ENCODE results near the gene CDH5.

The CDH5 gene

GRCh38 chr16:66335704-66336329 lies 30.7 kb upstream of the CDH5 start:
- Histone ChIP-seq H3K9me3 (ENCODE audit: control insufficient read depth, insufficient read depth, low read length) (peaks cover 7% of the 10 kb centered on the region; the same call in 1 of the 2 replicates), H3K4me1 (ENCODE audit: insufficient read depth, low read length) (no peaks in the 10 kb centered on the region), H3K36me3 (ENCODE audit: insufficient read depth, low read length) (no peaks in the 10 kb centered on the region), H3K9ac (ENCODE audit: low read depth, low read length) (no peak overlapping the region)

- no peak overlapping the region for H3K9ac ChIP-seq (ENCODE audit: low read depth, low read length)
Measured at GRCh38 chr16:66337463-66338188, 28.9 kb upstream of the CDH5 start.

GRCh38 chr16:66342294-66342900 lies 24.1 kb upstream of the CDH5 start:
- H3K36me3 ChIP-seq (ENCODE audit: insufficient read depth, low read length), result no peaks in the 10 kb centered on the region

More at GRCh38 chr16:66337463-66338188, 28.9 kb upstream of the CDH5 start:
- Histone ChIP-seq H3K9me3 (ENCODE audit: control insufficient read depth, insufficient read depth, low read length) (peaks cover 2% of the 10 kb centered on the region; the same call in 1 of the 2 replicates), H3K4me1 (ENCODE audit: insufficient read depth, low read length) (no peaks in the 10 kb centered on the region), H3K36me3 (ENCODE audit: insufficient read depth, low read length) (no peaks in the 10 kb centered on the region)

GRCh38 chr16:66344533-66345145 lies 21.9 kb upstream of the CDH5 start:
- Histone ChIP-seq H3K36me3 (ENCODE audit: insufficient read depth, low read length) (no peaks in the 10 kb centered on the region), H3K9me3 (ENCODE audit: control insufficient read depth, insufficient read depth, low read length) (no peaks in the 10 kb centered on the region), H3K9ac (ENCODE audit: low read depth, low read length) (no peak overlapping the region), H3K4me1 (ENCODE audit: insufficient read depth, low read length) (no peaks in the 10 kb centered on the region)

More at GRCh38 chr16:66342294-66342900, 24.1 kb upstream of the CDH5 start:
- H3K9ac ChIP-seq (ENCODE audit: low read depth, low read length), result no peak overlapping the region
- H3K9me3 ChIP-seq (ENCODE audit: control insufficient read depth, insufficient read depth, low read length), result peaks cover 2% of the 10 kb centered on the region; the same call in 1 of the 2 replicates
- no peaks in the 10 kb centered on the region for H3K4me1 ChIP-seq (ENCODE audit: insufficient read depth, low read length)

GRCh38 chr16:66346221-66346620 lies 20.3 kb upstream of the CDH5 start:
- Histone ChIP-seq H3K36me3 (ENCODE audit: insufficient read depth, low read length) (no peaks in the 10 kb centered on the region), H3K9ac (ENCODE audit: low read depth, low read length) (no peak overlapping the region), H3K9me3 (ENCODE audit: control insufficient read depth, insufficient read depth, low read length) (no peaks in the 10 kb centered on the region), H3K4me1 (ENCODE audit: insufficient read depth, low read length) (no peaks in the 10 kb centered on the region)

- Histone ChIP-seq H3K9ac (ENCODE audit: low read depth, low read length) (no peak overlapping the region), H3K4me1 (ENCODE audit: insufficient read depth, low read length) (no peaks in the 10 kb centered on the region), H3K36me3 (ENCODE audit: insufficient read depth, low read length) (no peaks in the 10 kb centered on the region), H3K9me3 (ENCODE audit: control insufficient read depth, insufficient read depth, low read length) (no peaks in the 10 kb centered on the region)
Measured at GRCh38 chr16:66352304-66352703, 14.2 kb upstream of the CDH5 start.

- Histone ChIP-seq H3K9me3 (ENCODE audit: control insufficient read depth, insufficient read depth, low read length) (no peaks in the 10 kb centered on the region), H3K4me1 (ENCODE audit: insufficient read depth, low read length) (no peaks in the 10 kb centered on the region), H3K9ac (ENCODE audit: low read depth, low read length) (no peak overlapping the region), H3K36me3 (ENCODE audit: insufficient read depth, low read length) (no peaks in the 10 kb centered on the region)
Measured at GRCh38 chr16:66353055-66353454, 13.4 kb upstream of the CDH5 start.

- Histone ChIP-seq H3K36me3 (ENCODE audit: insufficient read depth, low read length) (no peaks in the 10 kb centered on the region), H3K4me1 (ENCODE audit: insufficient read depth, low read length) (peaks cover 6% of the 10 kb centered on the region), H3K9ac (ENCODE audit: low read depth, low read length) (no peak overlapping the region), H3K9me3 (ENCODE audit: control insufficient read depth, insufficient read depth, low read length) (no peaks in the 10 kb centered on the region)
Measured at GRCh38 chr16:66354034-66354909, 12.2 kb upstream of the CDH5 start.

GRCh38 chr16:66355526-66355925 lies 11.0 kb upstream of the CDH5 start:
- peaks cover 10% of the 10 kb centered on the region for H3K4me1 ChIP-seq (ENCODE audit: insufficient read depth, low read length)
- H3K36me3 ChIP-seq (ENCODE audit: insufficient read depth, low read length), result no peaks in the 10 kb centered on the region
- no peaks in the 10 kb centered on the region for H3K9me3 ChIP-seq (ENCODE audit: control insufficient read depth, insufficient read depth, low read length)
- H3K9ac ChIP-seq (ENCODE audit: low read depth, low read length), result no peak overlapping the region

GRCh38 chr16:66357523-66357928 lies 9.0 kb upstream of the CDH5 start:
- Histone ChIP-seq H3K36me3 (ENCODE audit: insufficient read depth, low read length) (no peaks in the 10 kb centered on the region), H3K4me1 (ENCODE audit: insufficient read depth, low read length) (peaks cover 10% of the 10 kb centered on the region), H3K9ac (ENCODE audit: low read depth, low read length) (no peak overlapping the region), H3K9me3 (ENCODE audit: control insufficient read depth, insufficient read depth, low read length) (no peaks in the 10 kb centered on the region)

GRCh38 chr16:66358231-66358630 lies 8.3 kb upstream of the CDH5 start:
- Histone ChIP-seq H3K9ac (ENCODE audit: low read depth, low read length) (no peak overlapping the region), H3K36me3 (ENCODE audit: insufficient read depth, low read length) (no peaks in the 10 kb centered on the region), H3K4me1 (ENCODE audit: insufficient read depth, low read length) (peaks cover 10% of the 10 kb centered on the region), H3K9me3 (ENCODE audit: control insufficient read depth, insufficient read depth, low read length) (no peaks in the 10 kb centered on the region)

GRCh38 chr16:66359012-66359411 lies 7.5 kb upstream of the CDH5 start:
- Histone ChIP-seq H3K4me1 (ENCODE audit: insufficient read depth, low read length) (peaks cover 16% of the 10 kb centered on the region), H3K9me3 (ENCODE audit: control insufficient read depth, insufficient read depth, low read length) (no peaks in the 10 kb centered on the region), H3K36me3 (ENCODE audit: insufficient read depth, low read length) (no peaks in the 10 kb centered on the region), H3K9ac (ENCODE audit: low read depth, low read length) (no peak overlapping the region)

- no peak overlapping the region for H3K9ac ChIP-seq (ENCODE audit: low read depth, low read length)
- peaks cover 25% of the 10 kb centered on the region for H3K4me1 ChIP-seq (ENCODE audit: insufficient read depth, low read length)
- H3K9me3 ChIP-seq (ENCODE audit: control insufficient read depth, insufficient read depth, low read length), result no peaks in the 10 kb centered on the region
- no peaks in the 10 kb centered on the region for H3K36me3 ChIP-seq (ENCODE audit: insufficient read depth, low read length)
Measured at GRCh38 chr16:66359811-66360608, 6.5 kb upstream of the CDH5 start.

Data from ES-I3 (cell line).